COLO668 (cell line): ENCODE measurements around the gene RTN4.
A peak's percentile ranks its signal among the peaks of the same experiment; 100 is the strongest.

Experiments used
- DNase-seq: peaks from one replicate; lab custom pipeline; 2025; ENCODE audit not compliant: unreplicated experiment; lab: John Stamatoyannopoulos, UW

RTN4 gene

GRCh38 chr2:55043841-55044240, 6.4 kb downstream of the RTN4 start:
- DNase-seq = no peak

- DNase-seq = no peak
Observed at GRCh38 chr2:55038428-55038827, 11.8 kb downstream of the RTN4 start.

GRCh38 chr2:55035716-55036115, 14.5 kb downstream of the RTN4 start:
- DNase-seq = no peak

- no peak for DNase-seq
Observed at GRCh38 chr2:55033921-55034320, 16.3 kb downstream of the RTN4 start.

GRCh38 chr2:55033076-55033742, 17.0 kb downstream of the RTN4 start:
- no peak for DNase-seq

- DNase-seq = no peak
Observed at GRCh38 chr2:55031505-55031904, 18.7 kb downstream of the RTN4 start.

GRCh38 chr2:55030766-55031165, 19.5 kb downstream of the RTN4 start:
- no peak for DNase-seq

GRCh38 chr2:55029098-55029497, 21.2 kb downstream of the RTN4 start:
- no peak for DNase-seq

- no peak for DNase-seq
Observed at GRCh38 chr2:55027226-55027625, 23.0 kb downstream of the RTN4 start.

- no peak for DNase-seq
Observed at GRCh38 chr2:55026202-55026601, 24.0 kb downstream of the RTN4 start.

- no peak for DNase-seq
Observed at GRCh38 chr2:55025627-55026026, 24.6 kb downstream of the RTN4 start.

GRCh38 chr2:55025082-55025481, 25.2 kb downstream of the RTN4 start:
- no peak for DNase-seq

GRCh38 chr2:55022476-55022875, 27.8 kb downstream of the RTN4 start:
- DNase-seq = no peak

GRCh38 chr2:55019526-55020258, 30.6 kb downstream of the RTN4 start:
- no peak for DNase-seq

- no peak for DNase-seq
Observed at GRCh38 chr2:55018619-55019018, 31.6 kb downstream of the RTN4 start.

- DNase-seq = no peak
Observed at GRCh38 chr2:55017880-55018279, 32.4 kb downstream of the RTN4 start.

- no peak for DNase-seq
Observed at GRCh38 chr2:55017428-55017827, 32.8 kb downstream of the RTN4 start.

GRCh38 chr2:55014962-55015939, 35.0 kb downstream of the RTN4 start:
- peak; percentile 53 for DNase-seq

GRCh38 chr2:55013936-55014335, 36.3 kb downstream of the RTN4 start:
- DNase-seq = no peak

- DNase-seq = no peak
Observed at GRCh38 chr2:55012672-55013484, 37.4 kb downstream of the RTN4 start.
